Kidney epithelial cell (primary cell): ENCODE results near the gene HSPBAP1. TPM values are rescaled to one million over a fixed set of nuclear protein-coding genes. Genes with fewer than 3 reads are reported as not detected.

Experiments used
- DNase-seq: peaks from one replicate; pipeline ENCODE4 v3.0.0-alpha.2; 2010; ENCODE audit warnings: low read depth
- H3K27me3 ChIP-seq: 2 replicates; pipeline ENCODE4 v1.6.0; 2011; ENCODE audit warnings: low read length; ENCODE audit not compliant: control insufficient read depth, insufficient read depth
- H3K36me3 ChIP-seq: 2 replicates; pipeline ENCODE4 v1.5.1; 2011; ENCODE audit warnings: low read length; ENCODE audit not compliant: control insufficient read depth, insufficient read depth
- H3K4me3 ChIP-seq: 2 replicates; pipeline ENCODE4 v1.5.1; 2011; ENCODE audit warnings: low read depth, mild to moderate bottlenecking, control low read depth, low read length
- CTCF ChIP-seq: IDR thresholded peaks from 2 replicates; pipeline ENCODE4 v1.5.1; 2011; ENCODE audit warnings: mild to moderate bottlenecking, moderate library complexity, low read length, control low read depth, inconsistent platforms; ENCODE audit not compliant: insufficient read depth, poor library complexity, severe bottlenecking
- total RNA-seq: library from RNA; depleted of rRNA; stranded (reverse); fragments of >200 nt; gene quantifications from 2 replicates; pipeline ENCODE4 v1.2.3, GENCODE V29; 2015

Gene HSPBAP1
- total RNA-seq, 1 donor from 2014 or later: 10.7 TPM

DNA sequence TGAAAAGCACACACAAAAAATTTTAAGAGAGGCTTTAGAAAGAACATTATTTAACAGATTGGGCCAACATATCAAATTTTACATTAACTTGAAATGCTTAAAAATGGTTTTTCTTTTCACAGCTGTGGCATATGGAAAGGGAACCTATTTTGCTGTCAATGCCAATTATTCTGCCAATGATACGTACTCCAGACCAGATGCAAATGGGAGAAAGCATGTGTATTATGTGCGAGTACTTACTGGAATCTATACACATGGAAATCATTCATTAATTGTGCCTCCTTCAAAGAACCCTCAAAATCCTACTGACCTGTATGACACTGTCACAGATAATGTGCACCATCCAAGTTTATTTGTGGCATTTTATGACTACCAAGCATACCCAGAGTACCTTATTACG, 65.4 kb downstream of the HSPBAP1 start:
- DNase-seq: no peak
- Histone ChIP-seq H3K27me3 (no peaks in the 10 kb centered on the region), H3K36me3 (peaks cover 3% of the 10 kb centered on the region), H3K4me3 (no peak overlapping the region)
- no peak for TF ChIP-seq CTCF

DNA sequence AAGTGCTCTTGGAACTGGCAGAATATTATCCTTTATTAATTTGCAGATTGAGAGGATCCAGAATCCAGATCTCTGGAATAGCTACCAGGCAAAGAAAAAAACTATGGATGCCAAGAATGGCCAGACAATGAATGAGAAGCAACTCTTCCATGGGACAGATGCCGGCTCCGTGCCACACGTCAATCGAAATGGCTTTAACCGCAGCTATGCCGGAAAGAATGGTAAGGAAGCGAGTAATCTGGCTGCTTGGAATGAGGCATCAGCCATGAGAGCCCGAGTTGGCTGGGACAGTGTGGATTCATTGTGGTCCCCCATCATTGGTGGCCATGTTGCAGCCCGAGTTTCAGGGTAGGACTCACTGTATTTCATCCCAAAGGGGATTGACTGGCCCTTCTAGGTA, 65.9 kb downstream of the HSPBAP1 start:
- DNase-seq: no peak
- peaks cover 3% of the 10 kb centered on the region for H3K36me3 ChIP-seq
- no peak for TF ChIP-seq CTCF
- no peak overlapping the region for H3K4me3 ChIP-seq
- H3K27me3 ChIP-seq: no peaks in the 10 kb centered on the region

DNA sequence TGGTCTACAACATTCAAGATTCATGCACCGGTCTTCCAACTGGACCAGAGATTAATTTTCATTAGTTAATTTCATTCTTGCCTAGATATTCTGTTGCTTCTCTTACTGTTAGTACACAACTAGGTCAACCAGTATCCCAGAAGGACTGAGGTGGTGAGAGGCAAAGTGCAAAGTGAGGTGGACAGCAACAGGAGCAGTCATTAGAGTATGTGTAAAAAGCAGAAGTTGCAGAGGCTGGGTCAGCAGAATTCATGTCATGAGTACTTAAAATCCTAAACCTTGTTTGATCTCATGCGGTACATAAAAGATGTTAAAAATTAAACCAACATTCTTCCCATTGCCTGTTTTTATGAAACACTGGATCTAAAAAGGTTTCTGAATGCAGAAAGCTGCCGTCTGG, 66.3 kb downstream of the HSPBAP1 start:
- no peak for DNase-seq
- Histone ChIP-seq H3K36me3 (peaks cover 3% of the 10 kb centered on the region), H3K27me3 (no peaks in the 10 kb centered on the region), H3K4me3 (no peak overlapping the region)
- TF ChIP-seq CTCF: no peak

DNA sequence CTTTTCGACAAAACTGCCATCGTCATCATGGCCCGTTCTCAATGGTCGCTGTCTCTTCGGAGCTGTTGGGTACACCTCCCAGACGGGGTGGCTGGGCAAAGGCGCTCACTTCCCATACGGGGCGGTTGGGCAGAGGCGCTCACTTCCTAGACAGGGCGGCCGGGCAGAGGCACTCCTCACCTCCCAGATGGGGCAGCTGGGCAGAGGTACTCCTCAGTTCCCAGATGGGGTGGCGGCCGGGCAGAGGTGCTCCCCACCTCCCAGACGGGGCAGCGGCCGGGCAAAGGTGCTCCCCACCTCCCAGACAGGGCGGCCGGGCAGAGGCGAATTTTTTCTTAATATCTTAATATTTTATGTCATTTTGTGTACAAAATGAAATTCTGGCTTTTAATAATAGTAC, 68.5 kb downstream of the HSPBAP1 start:
- no peak for DNase-seq
- peaks cover under 1% of the 10 kb centered on the region for H3K36me3 ChIP-seq
- TF ChIP-seq CTCF: no peak
- no peak overlapping the region for H3K4me3 ChIP-seq
- H3K27me3 ChIP-seq: no peaks in the 10 kb centered on the region

GRCh38 chr3:122719273-122719921, 74.2 kb downstream of the HSPBAP1 start:
- no peaks in the 10 kb centered on the region for H3K36me3 ChIP-seq
- no peak for DNase-seq
- H3K4me3 ChIP-seq: no peak overlapping the region
- TF ChIP-seq CTCF: no peak
- H3K27me3 ChIP-seq: no peaks in the 10 kb centered on the region

DNA sequence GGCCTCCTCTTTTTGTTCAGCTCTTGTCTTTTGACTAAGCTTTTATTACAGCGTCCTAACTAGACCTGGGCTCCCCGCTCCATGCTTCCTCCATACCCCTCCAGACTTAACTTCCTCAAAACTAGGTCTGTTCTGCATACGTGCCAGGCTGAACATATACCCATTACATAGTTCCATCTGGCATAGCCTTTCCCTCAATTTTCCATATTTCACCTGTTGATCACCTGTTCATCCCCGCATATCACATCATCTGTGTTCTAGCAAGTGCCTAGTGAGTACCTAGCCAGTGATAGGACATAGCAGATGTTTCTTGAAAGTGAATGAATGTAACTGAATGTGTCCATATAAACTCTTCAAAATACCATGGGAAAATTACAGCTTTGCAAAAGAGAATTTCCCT, 77.0 kb downstream of the HSPBAP1 start:
- H3K36me3 ChIP-seq: no peaks in the 10 kb centered on the region
- TF ChIP-seq CTCF: no peak

More for the DNA sequence above, 77.0 kb downstream of the HSPBAP1 start:
- Histone ChIP-seq H3K4me3 (no peak overlapping the region), H3K27me3 (no peaks in the 10 kb centered on the region)
- DNase-seq: no peak
